Stimulated activated naive B cell treated with anti-CD40 and anti-IgM and Interleukin-4, amounts not matched to agents 10 μg/mL and 1 μg/mL and 100 μg/mL, for 72 hours (primary cell): Measurements from ENCODE around the gene MRTFA.
"Not testable (repeated sequence)": the region's sequence is repeated elsewhere in the genome, so short reads cannot be mapped to it uniquely, and the experiment has no call there.

Experiments used
- ATAC-seq, 2 donors: fragments of 150-1000 bp; cut with Tn5 transposase; replicated peaks; 2 replicates each; pipeline ENCODE4 v1.10.0; 2021; ENCODE audit warnings: moderate library complexity in 1 of 2
- DNase-seq: peaks from one replicate; pipeline ENCODE4 v3.0.0; 2021
- H3K27ac Mint-ChIP-seq: one replicate; pipeline ENCODE4 v1.8.0; 2022; ENCODE audit warnings: mild to moderate bottlenecking, mixed read lengths
- H3K27me3 Mint-ChIP-seq, 2 donors: one replicate each; pipeline ENCODE4 v1.8.0; 2022; ENCODE audit warnings: mixed read lengths in 2 of 2
- H3K36me3 Mint-ChIP-seq, 2 donors: one replicate each; pipeline ENCODE4 v1.8.0; 2022; ENCODE audit warnings: mixed read lengths in 2 of 2, mild to moderate bottlenecking in 1 of 2
- H3K4me1 Mint-ChIP-seq, 2 donors: one replicate each; pipeline ENCODE4 v1.8.0; 2022; ENCODE audit warnings: mixed read lengths in 2 of 2, mild to moderate bottlenecking in 1 of 2
- H3K4me3 Mint-ChIP-seq, 2 donors: one replicate each; pipeline ENCODE4 v1.8.0; 2022; ENCODE audit warnings: mild to moderate bottlenecking in 2 of 2, mixed read lengths in 2 of 2, moderate library complexity in 1 of 2
- H3K9me3 Mint-ChIP-seq, 2 donors: one replicate each; pipeline ENCODE4 v1.8.0; 2022; ENCODE audit warnings: mixed read lengths in 2 of 2, mild to moderate bottlenecking in 1 of 2

The MRTFA gene

GRCh38 chr22:40516416-40516815 is 120.1 kb downstream of the MRTFA start:
- Mint-ChIP-seq H3K9me3 (no peaks in the 10 kb centered on the region), H3K4me1 (peaks cover 12 to 30% of the 10 kb centered on the region in 2 donors), H3K27ac (no peak overlapping the region), H3K36me3 (peaks cover 10 to 21% of the 10 kb centered on the region in 2 donors), H3K4me3 (no peak overlapping the region), H3K27me3 (no peaks in the 10 kb centered on the region)
- ATAC-seq (no peak), DNase-seq (no peak)

GRCh38 chr22:40512426-40513136 is 123.9 kb downstream of the MRTFA start:
- H3K4me1 Mint-ChIP-seq = peaks cover 8 to 33% of the 10 kb centered on the region in 2 donors
- ATAC-seq = no peak
- no peak for DNase-seq
- no peaks in the 10 kb centered on the region for H3K27me3 Mint-ChIP-seq
- H3K4me3 Mint-ChIP-seq = no peak overlapping the region
- H3K27ac Mint-ChIP-seq = no peak overlapping the region
- peaks cover 3 to 5% of the 10 kb centered on the region in 2 donors for H3K36me3 Mint-ChIP-seq
- H3K9me3 Mint-ChIP-seq = no peaks in the 10 kb centered on the region

DNA sequence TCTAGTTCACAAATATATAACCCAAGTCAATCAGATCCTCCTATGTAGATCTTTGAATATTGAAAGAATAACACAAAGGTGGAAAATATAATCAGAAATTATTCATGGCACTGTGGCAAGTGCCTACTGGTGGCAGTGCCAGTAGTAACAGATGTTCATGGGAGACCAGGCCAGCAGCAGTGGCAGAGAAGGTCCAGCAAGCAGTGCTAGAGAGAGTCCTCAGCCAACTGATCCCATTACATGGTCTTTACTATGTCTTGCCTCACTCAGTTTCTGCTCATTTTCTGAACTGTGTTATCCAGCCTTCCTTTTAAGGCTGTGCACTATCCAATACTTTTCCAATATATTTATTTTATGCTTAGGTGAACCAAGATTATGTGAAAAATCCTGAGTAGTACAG is 124.9 kb downstream of the MRTFA start:
- no peak overlapping the region for H3K4me3 Mint-ChIP-seq
- peaks cover 8 to 28% of the 10 kb centered on the region in 2 donors for H3K4me1 Mint-ChIP-seq
- no peaks in the 10 kb centered on the region for H3K27me3 Mint-ChIP-seq
- peaks cover 0 to 1% of the 10 kb centered on the region in 2 donors for H3K36me3 Mint-ChIP-seq
- DNase-seq = no peak
- H3K9me3 Mint-ChIP-seq = no peaks in the 10 kb centered on the region
- no peak overlapping the region for H3K27ac Mint-ChIP-seq
- ATAC-seq = no peak

- peaks cover 0 to 1% of the 10 kb centered on the region in 2 donors for H3K36me3 Mint-ChIP-seq
- DNase-seq (no peak), ATAC-seq (no peak)
- H3K9me3 Mint-ChIP-seq = no peaks in the 10 kb centered on the region
- no peak overlapping the region for H3K27ac Mint-ChIP-seq
- H3K4me1 Mint-ChIP-seq = peaks cover 8 to 25% of the 10 kb centered on the region in 2 donors
- no peak overlapping the region for H3K4me3 Mint-ChIP-seq
- H3K27me3 Mint-ChIP-seq = no peaks in the 10 kb centered on the region
Observed at GRCh38 chr22:40510631-40511364, 125.7 kb downstream of the MRTFA start.

- H3K4me3 Mint-ChIP-seq = no peak overlapping the region
- H3K27me3 Mint-ChIP-seq = no peaks in the 10 kb centered on the region
- no peaks in the 10 kb centered on the region for H3K9me3 Mint-ChIP-seq
- H3K36me3 Mint-ChIP-seq = no peaks in the 10 kb centered on the region
- DNase-seq = no peak
- peak overlapping the region; percentile 25 for H3K27ac Mint-ChIP-seq
- ATAC-seq = peak; percentile 31 to 56
- peaks cover 8 to 29% of the 10 kb centered on the region in 2 donors for H3K4me1 Mint-ChIP-seq
Observed at GRCh38 chr22:40509401-40510134, 127.0 kb downstream of the MRTFA start.

- H3K27ac Mint-ChIP-seq, H3K9me3 Mint-ChIP-seq, H3K36me3 Mint-ChIP-seq, DNase-seq, H3K27me3 Mint-ChIP-seq, ATAC-seq, H3K4me3 Mint-ChIP-seq: not testable (repeated sequence)
- H3K4me1 Mint-ChIP-seq = peaks cover 9 to 37% of the 10 kb centered on the region in 2 donors
Observed at GRCh38 chr22:40508046-40508445, 128.5 kb downstream of the MRTFA start.

DNA sequence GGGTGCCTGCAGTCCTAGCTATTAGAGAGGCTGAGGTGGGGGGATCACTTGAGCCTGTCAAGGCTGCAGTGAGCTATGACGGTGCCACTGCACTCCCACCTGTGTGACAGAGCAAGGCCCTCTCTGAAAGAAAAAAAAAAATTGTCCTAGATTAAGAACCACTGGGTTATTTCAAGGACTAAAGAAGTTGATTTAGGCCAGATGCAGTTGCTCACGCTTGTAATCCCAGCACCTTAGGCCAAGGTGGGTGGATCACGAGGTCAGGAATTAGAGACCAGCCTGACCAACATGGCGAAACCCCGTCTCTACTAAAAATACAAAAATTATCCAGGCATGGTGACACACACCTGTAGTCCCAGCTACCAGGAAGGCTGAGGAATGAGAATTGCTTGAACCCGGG is 129.0 kb downstream of the MRTFA start:
- Mint-ChIP-seq H3K4me1 (peaks cover 13 to 42% of the 10 kb centered on the region in 2 donors), H3K4me3 (no peak overlapping the region), H3K36me3 (peaks cover 4 to 6% of the 10 kb centered on the region in 2 donors), H3K27ac (no peak overlapping the region), H3K9me3 (no peaks in the 10 kb centered on the region), H3K27me3 (no peaks in the 10 kb centered on the region)
- no peak for DNase-seq
- ATAC-seq = no peak

DNA sequence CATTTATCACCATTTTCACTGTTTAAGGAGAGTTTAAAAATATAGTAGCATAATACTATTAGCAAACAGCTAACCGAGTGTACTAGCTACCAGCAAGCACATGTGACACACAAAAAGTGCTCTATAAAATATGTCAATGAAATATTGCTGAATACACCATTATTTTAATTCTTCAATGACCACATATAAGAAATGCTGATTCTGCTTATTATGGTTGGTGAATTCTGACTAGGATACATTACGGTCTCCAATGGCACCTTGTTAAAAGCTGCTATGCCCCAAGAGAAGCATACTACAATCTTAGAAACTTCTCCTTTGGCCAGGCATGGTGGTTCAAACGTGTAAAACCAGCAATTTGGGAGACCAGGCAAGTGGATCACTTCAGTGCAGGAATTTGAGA is 129.8 kb downstream of the MRTFA start:
- no peak for ATAC-seq
- DNase-seq = no peak
- no peak overlapping the region for H3K27ac Mint-ChIP-seq
- peaks cover 13 to 42% of the 10 kb centered on the region in 2 donors for H3K4me1 Mint-ChIP-seq
- H3K27me3 Mint-ChIP-seq = no peaks in the 10 kb centered on the region
- no peak overlapping the region for H3K4me3 Mint-ChIP-seq
- peaks cover 4 to 6% of the 10 kb centered on the region in 2 donors for H3K36me3 Mint-ChIP-seq
- H3K9me3 Mint-ChIP-seq = no peaks in the 10 kb centered on the region

- DNase-seq = no peak
- peak; percentile 68 to 79 for ATAC-seq
- H3K4me1 Mint-ChIP-seq = peaks cover 9 to 36% of the 10 kb centered on the region in 2 donors
- peak overlapping the region; percentile 86 for H3K27ac Mint-ChIP-seq
- no peaks in the 10 kb centered on the region for H3K27me3 Mint-ChIP-seq
- peaks cover 4 to 6% of the 10 kb centered on the region in 2 donors for H3K36me3 Mint-ChIP-seq
- H3K4me3 Mint-ChIP-seq = peak overlapping the region in 1 of 2 donors; percentile 22
- H3K9me3 Mint-ChIP-seq = no peaks in the 10 kb centered on the region
Observed at GRCh38 chr22:40504285-40505249, 132.0 kb downstream of the MRTFA start.

DNA sequence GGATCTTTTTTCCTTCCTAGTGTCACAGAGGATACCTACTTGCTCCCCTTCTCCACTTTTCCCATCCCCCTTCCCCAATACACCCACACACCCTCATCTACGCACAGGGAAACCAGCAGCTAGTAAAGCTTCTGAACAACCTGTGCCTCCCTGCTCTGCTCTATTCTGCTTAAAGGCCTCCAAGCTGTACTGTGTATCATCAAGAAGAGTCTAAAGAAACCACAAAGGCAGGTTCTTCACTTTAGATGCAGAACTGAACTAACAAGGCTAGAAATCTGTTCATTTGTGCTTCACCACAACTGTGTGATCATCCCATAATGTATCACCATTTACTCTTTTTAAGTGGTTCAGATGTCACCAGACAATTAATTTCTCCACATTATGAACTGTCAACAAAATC is 133.6 kb downstream of the MRTFA start:
- Mint-ChIP-seq H3K4me1 (peaks cover 14 to 39% of the 10 kb centered on the region in 2 donors), H3K4me3 (no peak overlapping the region), H3K27me3 (no peaks in the 10 kb centered on the region), H3K27ac (peak overlapping the region; percentile 82), H3K9me3 (no peaks in the 10 kb centered on the region), H3K36me3 (peaks cover 6 to 10% of the 10 kb centered on the region in 2 donors)
- ATAC-seq (no peak), DNase-seq (no peak)

GRCh38 chr22:40500465-40500786 is 136.1 kb downstream of the MRTFA start:
- not testable (repeated sequence) for ATAC-seq, H3K4me3 Mint-ChIP-seq, H3K27ac Mint-ChIP-seq, H3K27me3 Mint-ChIP-seq, DNase-seq, H3K9me3 Mint-ChIP-seq
- H3K36me3 Mint-ChIP-seq = peaks cover 9 to 16% of the 10 kb centered on the region in 2 donors
- peaks cover 16 to 47% of the 10 kb centered on the region in 2 donors for H3K4me1 Mint-ChIP-seq

- Mint-ChIP-seq H3K4me1 (peaks cover 13 to 39% of the 10 kb centered on the region in 2 donors), H3K27me3 (no peaks in the 10 kb centered on the region), H3K27ac (no peak overlapping the region), H3K36me3 (peaks cover 9 to 16% of the 10 kb centered on the region in 2 donors), H3K4me3 (no peak overlapping the region), H3K9me3 (no peaks in the 10 kb centered on the region)
- DNase-seq (no peak), ATAC-seq (peak; percentile 89 to 94)
Observed at GRCh38 chr22:40499209-40499623, 137.3 kb downstream of the MRTFA start.

GRCh38 chr22:40498420-40499208 is 137.9 kb downstream of the MRTFA start:
- DNase-seq = no peak
- no peak overlapping the region for H3K27ac Mint-ChIP-seq

More at GRCh38 chr22:40498420-40499208, 137.9 kb downstream of the MRTFA start:
- H3K27me3 Mint-ChIP-seq = no peaks in the 10 kb centered on the region
- H3K9me3 Mint-ChIP-seq = no peaks in the 10 kb centered on the region
- H3K36me3 Mint-ChIP-seq = peaks cover 9 to 19% of the 10 kb centered on the region in 2 donors
- H3K4me1 Mint-ChIP-seq = peaks cover 15 to 40% of the 10 kb centered on the region in 2 donors
- peak in 1 of 2 donors; percentile 39 for ATAC-seq
- no peak overlapping the region for H3K4me3 Mint-ChIP-seq
